ENCODE data around the gene ZNF322. TPM values are rescaled to one million over a fixed set of nuclear protein-coding genes. Genes with fewer than 3 reads are reported as not detected.

The ZNF322 gene
- total and polyA plus RNA-seq, 4 donors, result 3.3 to 9.0 (median 6.8) TPM

GRCh38 chr6:26599134-26599533 is 60.4 kb downstream of the ZNF322 start:
- DNase-seq (ENCODE audit: low spot score), result no peak
- TF ChIP-seq HNF4A (conservative IDR thresholded peaks at IDR 0.05) (no peak), NR2F2 (IDR thresholded peaks at IDR 0.05) (no peak), CTCF (IDR thresholded peaks at IDR 0.05; ENCODE audit: low read depth, low read length, missing input control) (no peak), JUND (IDR thresholded peaks at IDR 0.05) (no peak)
- TF ChIP-seq, protein P1, sequence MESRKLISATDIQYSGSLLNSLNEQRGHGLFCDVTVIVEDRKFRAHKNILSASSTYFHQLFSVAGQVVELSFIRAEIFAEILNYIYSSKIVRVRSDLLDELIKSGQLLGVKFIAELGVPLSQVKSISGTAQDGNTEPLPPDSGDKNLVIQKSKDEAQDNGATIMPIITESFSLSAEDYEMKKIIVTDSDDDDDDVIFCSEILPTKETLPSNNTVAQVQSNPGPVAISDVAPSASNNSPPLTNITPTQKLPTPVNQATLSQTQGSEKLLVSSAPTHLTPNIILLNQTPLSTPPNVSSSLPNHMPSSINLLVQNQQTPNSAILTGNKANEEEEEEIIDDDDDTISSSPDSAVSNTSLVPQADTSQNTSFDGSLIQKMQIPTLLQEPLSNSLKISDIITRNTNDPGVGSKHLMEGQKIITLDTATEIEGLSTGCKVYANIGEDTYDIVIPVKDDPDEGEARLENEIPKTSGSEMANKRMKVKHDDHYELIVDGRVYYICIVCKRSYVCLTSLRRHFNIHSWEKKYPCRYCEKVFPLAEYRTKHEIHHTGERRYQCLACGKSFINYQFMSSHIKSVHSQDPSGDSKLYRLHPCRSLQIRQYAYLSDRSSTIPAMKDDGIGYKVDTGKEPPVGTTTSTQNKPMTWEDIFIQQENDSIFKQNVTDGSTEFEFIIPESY (IDR thresholded peaks at IDR 0.05), result no peak
- 88% methylated on average over 1 of the region's 1 CpG for WGBS
- H3K9me3 ChIP-seq (ENCODE audit: control insufficient read depth in 4 of 4, low read length in 3 of 4), result no peaks in the 10 kb centered on the region
- H3K4me3 ChIP-seq (ENCODE audit: low read depth in 1 of 3, low read length in 3 of 3), result no peak overlapping the region
- H3K27me3 ChIP-seq (ENCODE audit: control insufficient read depth in 4 of 4, insufficient read depth in 4 of 4, low read length in 3 of 4), result no peaks in the 10 kb centered on the region
- H3K36me3 ChIP-seq (ENCODE audit: control insufficient read depth in 4 of 4, insufficient read depth in 3 of 4, low read depth in 1 of 4, low read length in 3 of 4), result peaks cover 6 to 17% (median 11%) of the 10 kb centered on the region in 4 donors
- H3K9ac ChIP-seq (ENCODE audit: low read depth in 1 of 2, low read length in 2 of 2), result no peak overlapping the region
- H3K27ac ChIP-seq (ENCODE audit: low read depth in 1 of 2, low read length in 2 of 2), result no peak overlapping the region
- H3K4me1 ChIP-seq (ENCODE audit: control insufficient read depth in 4 of 4, insufficient read depth in 4 of 4, low read length in 3 of 4), result peaks cover 5 to 23% (median 13%) of the 10 kb centered on the region in 4 donors

- peaks cover 5 to 23% (median 13%) of the 10 kb centered on the region in 4 donors for H3K4me1 ChIP-seq (ENCODE audit: control insufficient read depth in 4 of 4, insufficient read depth in 4 of 4, low read length in 3 of 4)
- H3K9me3 ChIP-seq (ENCODE audit: control insufficient read depth in 4 of 4, low read length in 3 of 4), result no peaks in the 10 kb centered on the region
- H3K27ac ChIP-seq (ENCODE audit: low read depth in 1 of 2, low read length in 2 of 2), result no peak overlapping the region
- H3K27me3 ChIP-seq (ENCODE audit: control insufficient read depth in 4 of 4, insufficient read depth in 4 of 4, low read length in 3 of 4), result peaks cover 0 to 3% (median 0%) of the 10 kb centered on the region in 4 donors
- H3K4me3 ChIP-seq (ENCODE audit: low read depth in 1 of 3, low read length in 3 of 3), result no peak overlapping the region
- peaks cover 6 to 17% (median 11%) of the 10 kb centered on the region in 4 donors for H3K36me3 ChIP-seq (ENCODE audit: control insufficient read depth in 4 of 4, insufficient read depth in 3 of 4, low read depth in 1 of 4, low read length in 3 of 4)
- TF ChIP-seq SP1 (IDR thresholded peaks at IDR 0.05) (no peak), EGR1 (IDR thresholded peaks at IDR 0.05; ENCODE audit: low read depth in 2 of 2) (no peak), RXRA (IDR thresholded peaks at IDR 0.05) (no peak), HNF4G (IDR thresholded peaks at IDR 0.05) (no peak), RAD21 (IDR thresholded peaks at IDR 0.05) (no peak), GABPA (IDR thresholded peaks at IDR 0.05 in 1 of 2, conservative IDR thresholded peaks at IDR 0.05 in 1 of 2) (no peak), YY1 (IDR thresholded peaks at IDR 0.05) (no peak), JUND (IDR thresholded peaks at IDR 0.05) (no peak), FOXA1 (IDR thresholded peaks at IDR 0.05) (no peak), NR2F2 (IDR thresholded peaks at IDR 0.05) (no peak), MAX (IDR thresholded peaks at IDR 0.05) (no peak), CTCF (IDR thresholded peaks at IDR 0.05; ENCODE audit: low read depth, low read length, missing input control) (no peak), FOXA2 (IDR thresholded peaks at IDR 0.05) (no peak), HNF4A (conservative IDR thresholded peaks at IDR 0.05) (no peak), TAF1 (conservative IDR thresholded peaks at IDR 0.05) (no peak)
- TF ChIP-seq, protein P2, sequence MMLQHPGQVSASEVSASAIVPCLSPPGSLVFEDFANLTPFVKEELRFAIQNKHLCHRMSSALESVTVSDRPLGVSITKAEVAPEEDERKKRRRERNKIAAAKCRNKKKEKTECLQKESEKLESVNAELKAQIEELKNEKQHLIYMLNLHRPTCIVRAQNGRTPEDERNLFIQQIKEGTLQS (IDR thresholded peaks at IDR 0.05), result no peak
- TF ChIP-seq, protein P3, sequence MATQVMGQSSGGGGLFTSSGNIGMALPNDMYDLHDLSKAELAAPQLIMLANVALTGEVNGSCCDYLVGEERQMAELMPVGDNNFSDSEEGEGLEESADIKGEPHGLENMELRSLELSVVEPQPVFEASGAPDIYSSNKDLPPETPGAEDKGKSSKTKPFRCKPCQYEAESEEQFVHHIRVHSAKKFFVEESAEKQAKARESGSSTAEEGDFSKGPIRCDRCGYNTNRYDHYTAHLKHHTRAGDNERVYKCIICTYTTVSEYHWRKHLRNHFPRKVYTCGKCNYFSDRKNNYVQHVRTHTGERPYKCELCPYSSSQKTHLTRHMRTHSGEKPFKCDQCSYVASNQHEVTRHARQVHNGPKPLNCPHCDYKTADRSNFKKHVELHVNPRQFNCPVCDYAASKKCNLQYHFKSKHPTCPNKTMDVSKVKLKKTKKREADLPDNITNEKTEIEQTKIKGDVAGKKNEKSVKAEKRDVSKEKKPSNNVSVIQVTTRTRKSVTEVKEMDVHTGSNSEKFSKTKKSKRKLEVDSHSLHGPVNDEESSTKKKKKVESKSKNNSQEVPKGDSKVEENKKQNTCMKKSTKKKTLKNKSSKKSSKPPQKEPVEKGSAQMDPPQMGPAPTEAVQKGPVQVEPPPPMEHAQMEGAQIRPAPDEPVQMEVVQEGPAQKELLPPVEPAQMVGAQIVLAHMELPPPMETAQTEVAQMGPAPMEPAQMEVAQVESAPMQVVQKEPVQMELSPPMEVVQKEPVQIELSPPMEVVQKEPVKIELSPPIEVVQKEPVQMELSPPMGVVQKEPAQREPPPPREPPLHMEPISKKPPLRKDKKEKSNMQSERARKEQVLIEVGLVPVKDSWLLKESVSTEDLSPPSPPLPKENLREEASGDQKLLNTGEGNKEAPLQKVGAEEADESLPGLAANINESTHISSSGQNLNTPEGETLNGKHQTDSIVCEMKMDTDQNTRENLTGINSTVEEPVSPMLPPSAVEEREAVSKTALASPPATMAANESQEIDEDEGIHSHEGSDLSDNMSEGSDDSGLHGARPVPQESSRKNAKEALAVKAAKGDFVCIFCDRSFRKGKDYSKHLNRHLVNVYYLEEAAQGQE (IDR thresholded peaks at IDR 0.05), result no peak
- TF ChIP-seq, protein P1 (IDR thresholded peaks at IDR 0.05), result no peak
- DNase-seq (ENCODE audit: low spot score), result no peak
- no peak overlapping the region for H3K9ac ChIP-seq (ENCODE audit: low read depth in 1 of 2, low read length in 2 of 2)
- WGBS, result 96% methylated on average over 22 of the region's 22 CpGs
Measured at GRCh38 chr6:26598267-26598666, 61.3 kb downstream of the ZNF322 start.

Data from liver (tissue), 9 donors.